GM20000 (cell line): ENCODE data around the gene PGLYRP4.

Experiments
- DNase-seq: peaks from one replicate; pipeline ENCODE4 v3.0.0; 2012; ENCODE audit warnings: low spot score
- TF ChIP-seq, protein P1 (sequence below): IDR thresholded peaks from 2 replicates; pipeline ENCODE4 v1.5.1; 2012; ENCODE audit warnings: mild to moderate bottlenecking, control low read depth; ENCODE audit errors: extremely low read depth, missing control alignments

PGLYRP4 gene, protein sequence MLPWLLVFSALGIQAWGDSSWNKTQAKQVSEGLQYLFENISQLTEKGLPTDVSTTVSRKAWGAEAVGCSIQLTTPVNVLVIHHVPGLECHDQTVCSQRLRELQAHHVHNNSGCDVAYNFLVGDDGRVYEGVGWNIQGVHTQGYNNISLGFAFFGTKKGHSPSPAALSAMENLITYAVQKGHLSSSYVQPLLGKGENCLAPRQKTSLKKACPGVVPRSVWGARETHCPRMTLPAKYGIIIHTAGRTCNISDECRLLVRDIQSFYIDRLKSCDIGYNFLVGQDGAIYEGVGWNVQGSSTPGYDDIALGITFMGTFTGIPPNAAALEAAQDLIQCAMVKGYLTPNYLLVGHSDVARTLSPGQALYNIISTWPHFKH

DNA sequence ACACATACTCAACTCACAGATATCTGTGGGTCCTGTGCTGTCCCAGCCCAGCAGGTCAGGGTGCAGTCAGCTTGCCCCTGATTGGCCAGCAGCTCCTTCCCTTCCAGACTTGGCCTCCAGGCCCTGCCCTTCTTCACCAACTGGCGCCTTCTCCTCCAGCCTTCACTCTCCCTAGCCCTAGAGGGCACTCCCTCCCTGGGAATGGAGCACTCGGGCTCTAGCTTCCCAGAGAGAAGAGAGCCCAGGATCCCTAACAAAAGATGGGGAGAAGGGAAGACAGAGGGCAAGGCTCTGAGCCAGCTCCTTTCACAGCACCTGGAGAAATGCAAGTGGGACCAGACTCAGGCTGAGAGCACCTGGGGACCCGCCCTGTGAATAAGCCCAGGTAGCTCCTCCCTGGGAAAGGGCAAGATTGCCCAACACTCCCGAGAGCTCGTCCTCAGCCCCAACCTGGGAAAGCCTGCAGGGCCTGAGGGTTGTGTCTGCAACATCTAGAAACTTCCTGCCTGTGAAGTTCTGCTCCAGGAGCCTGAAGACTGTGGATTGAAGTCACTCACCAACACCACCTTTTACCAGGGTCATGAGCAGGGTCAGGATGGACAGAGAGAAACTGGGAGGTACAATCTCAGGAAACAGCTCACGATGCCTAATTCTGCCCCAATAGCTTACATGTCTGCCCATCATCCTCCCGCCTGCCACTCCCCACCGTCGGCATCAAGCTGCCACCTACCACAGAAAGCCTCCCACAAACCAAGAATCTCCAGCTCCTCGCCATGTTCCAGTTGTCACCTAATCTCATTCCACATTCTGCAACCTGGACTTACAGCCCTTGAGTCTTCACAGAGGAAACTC lies at the start of gene PGLYRP4:
Gene PGLYRP4 (minus strand): TSS at position 331 of the 852 bp plus-strand sequence. CDS start 909 bp downstream, outside the sequence.
- no peak for DNase-seq
- TF ChIP-seq, protein P1, sequence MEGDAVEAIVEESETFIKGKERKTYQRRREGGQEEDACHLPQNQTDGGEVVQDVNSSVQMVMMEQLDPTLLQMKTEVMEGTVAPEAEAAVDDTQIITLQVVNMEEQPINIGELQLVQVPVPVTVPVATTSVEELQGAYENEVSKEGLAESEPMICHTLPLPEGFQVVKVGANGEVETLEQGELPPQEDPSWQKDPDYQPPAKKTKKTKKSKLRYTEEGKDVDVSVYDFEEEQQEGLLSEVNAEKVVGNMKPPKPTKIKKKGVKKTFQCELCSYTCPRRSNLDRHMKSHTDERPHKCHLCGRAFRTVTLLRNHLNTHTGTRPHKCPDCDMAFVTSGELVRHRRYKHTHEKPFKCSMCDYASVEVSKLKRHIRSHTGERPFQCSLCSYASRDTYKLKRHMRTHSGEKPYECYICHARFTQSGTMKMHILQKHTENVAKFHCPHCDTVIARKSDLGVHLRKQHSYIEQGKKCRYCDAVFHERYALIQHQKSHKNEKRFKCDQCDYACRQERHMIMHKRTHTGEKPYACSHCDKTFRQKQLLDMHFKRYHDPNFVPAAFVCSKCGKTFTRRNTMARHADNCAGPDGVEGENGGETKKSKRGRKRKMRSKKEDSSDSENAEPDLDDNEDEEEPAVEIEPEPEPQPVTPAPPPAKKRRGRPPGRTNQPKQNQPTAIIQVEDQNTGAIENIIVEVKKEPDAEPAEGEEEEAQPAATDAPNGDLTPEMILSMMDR: no peak

DNA sequence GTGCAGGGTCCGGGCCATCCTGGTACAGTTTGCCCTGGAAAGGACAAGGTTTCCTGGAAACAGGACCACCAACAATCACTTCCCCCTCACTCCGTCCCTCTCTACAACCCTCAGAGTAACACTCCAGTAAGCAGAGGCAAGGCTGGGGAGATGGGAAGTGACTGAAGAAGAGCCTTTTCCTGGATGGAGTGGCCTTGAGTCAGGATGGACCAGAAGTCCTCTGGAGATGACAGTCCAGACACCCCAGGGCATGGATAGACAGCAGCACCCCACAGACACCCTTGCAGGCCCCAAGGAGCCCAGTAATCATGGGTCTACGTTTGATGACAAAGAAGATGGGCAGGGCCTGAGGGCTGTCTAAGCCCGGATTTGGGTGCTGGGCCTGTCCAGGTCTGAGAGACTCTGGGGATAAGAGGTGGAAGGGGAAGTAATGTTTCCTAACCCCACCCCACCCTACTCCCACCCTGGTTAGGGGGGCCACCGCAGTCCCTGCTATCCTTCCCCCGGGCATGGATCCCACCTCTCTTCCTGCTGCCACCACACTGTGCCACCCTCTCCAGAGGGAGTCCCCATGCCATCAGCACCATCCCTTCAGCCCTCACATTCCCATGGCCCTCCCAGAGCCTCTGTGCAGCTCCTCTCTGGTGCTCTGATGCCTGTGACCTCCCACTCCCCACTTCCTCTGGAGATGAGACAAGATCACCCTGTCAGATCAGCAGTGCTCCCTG lies 49.4 kb upstream of the PGLYRP4 start:
- DNase-seq: no peak

DNA sequence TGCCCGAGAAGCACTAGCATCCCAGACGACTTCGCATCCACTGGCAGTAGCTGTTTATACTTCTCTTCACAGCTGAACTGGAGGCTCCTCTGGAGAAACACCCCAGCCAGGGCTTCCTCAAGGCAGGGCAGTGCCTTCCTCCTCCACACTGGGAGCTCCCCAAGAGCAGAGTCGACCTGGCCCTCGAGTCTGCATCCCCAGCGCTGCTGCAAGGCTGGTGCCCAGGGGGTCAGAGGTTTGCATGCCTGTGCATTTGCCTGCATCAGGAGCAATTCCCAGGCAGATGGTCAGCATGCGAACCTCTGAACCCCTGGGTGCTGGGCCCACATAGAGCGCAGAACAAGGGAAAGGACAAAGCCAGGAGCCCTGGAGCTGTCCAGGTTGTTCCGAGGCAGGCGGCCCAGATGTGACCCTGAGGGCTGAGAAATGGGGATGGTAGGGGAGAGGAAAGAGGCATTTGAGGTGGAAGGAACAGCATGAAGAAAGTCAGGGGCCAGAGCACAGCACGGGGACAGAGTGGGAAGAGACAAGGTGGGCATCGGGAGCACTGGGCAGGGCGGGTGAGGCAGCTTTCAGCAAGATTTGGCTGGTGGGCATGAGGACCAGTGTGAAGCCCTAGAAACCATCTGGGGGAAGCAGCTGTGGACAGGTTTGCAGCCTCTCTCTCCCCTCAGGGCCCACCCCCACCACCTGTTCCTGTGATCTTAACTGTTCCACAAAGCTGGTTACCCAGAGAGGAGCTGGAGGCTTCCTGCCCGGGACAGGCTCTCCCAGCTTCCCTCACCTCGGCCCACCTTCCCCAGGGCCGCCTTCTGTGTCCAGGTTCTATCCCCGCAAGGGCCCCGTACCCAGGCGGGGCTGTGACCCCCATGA lies 48.6 kb upstream of the PGLYRP4 start:
- TF ChIP-seq, protein P1: no peak
- DNase-seq: no peak

More for the DNA sequence above, 49.4 kb upstream of the PGLYRP4 start:
- TF ChIP-seq, protein P1: no peak

DNA sequence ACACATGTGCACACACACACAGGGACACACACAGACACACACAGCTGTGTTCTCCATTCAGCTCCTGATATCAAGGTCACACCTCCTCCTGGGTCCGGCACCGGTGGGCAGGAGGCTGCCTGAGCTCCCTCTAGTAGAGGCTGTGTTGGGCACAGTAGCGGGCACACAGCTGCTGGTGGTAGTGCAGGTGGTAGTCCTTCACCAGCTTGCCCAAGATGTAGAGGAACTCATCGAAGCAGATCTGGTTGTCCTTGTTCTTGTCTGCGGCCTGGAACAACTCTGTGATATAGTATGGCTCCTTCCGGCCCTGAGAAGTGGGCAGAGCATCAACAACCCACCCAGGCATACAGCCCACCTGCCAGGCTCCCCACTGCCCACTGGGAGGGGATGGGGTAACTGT lies 47.8 kb upstream of the PGLYRP4 start:
- DNase-seq: no peak
- TF ChIP-seq, protein P1: no peak

DNA sequence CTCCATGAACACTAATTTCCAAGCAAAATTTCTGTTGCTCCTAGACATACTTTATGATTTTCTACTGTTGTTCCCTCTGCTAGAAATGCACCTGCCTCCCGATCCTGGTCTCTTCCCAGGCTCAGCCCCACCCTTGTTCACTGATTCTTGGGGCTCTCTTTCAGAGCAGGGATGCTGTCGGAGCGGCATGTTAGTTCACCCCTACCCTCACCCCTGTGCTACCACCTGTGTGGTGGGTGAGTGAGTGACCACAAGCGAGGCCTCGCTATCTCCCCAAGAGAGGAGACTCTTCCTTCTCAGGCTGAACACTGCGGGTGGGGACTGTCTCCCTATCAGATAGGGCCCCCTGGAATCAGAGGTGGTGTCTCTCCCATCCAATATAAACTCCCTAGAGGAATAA lies 47.1 kb upstream of the PGLYRP4 start:
- no peak for DNase-seq
- TF ChIP-seq, protein P1: no peak

DNA sequence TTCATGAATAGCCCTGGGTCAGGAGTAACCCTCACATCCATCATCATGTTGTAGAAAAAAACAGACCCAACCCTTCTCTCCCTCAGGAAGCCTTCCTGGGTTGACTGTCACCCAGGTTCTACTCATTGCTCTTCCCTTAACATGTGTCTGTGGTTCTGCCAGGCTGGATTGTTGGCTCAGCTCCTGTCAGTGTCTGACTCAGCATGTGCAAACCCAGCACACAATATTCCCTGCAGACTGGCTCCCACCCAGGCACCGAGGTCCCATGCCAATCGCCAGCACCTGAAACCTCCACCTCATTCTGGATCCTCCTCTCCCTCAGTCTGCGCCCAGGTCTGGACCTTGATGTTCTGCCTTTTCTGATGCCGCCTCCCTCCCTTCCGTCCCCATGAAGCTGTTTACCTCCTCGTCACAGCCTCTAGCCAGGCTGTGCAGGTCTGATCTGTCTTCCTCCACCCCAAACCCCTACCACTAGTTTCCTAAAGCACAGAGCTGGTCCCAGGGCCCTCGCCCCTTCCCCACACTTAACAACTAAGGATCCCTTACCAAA lies 46.6 kb upstream of the PGLYRP4 start:
- no peak for DNase-seq
- TF ChIP-seq, protein P1: no peak
